ENCODE data around the gene SPAG16. TPM values are rescaled to one million over a fixed set of nuclear protein-coding genes. Genes with fewer than 3 reads are reported as not detected.

SPAG16 gene
- polyA plus RNA-seq, 2 of the 4 experiments (the other 2 are of a cell fraction): 19.1 to 27.6 TPM

DNA sequence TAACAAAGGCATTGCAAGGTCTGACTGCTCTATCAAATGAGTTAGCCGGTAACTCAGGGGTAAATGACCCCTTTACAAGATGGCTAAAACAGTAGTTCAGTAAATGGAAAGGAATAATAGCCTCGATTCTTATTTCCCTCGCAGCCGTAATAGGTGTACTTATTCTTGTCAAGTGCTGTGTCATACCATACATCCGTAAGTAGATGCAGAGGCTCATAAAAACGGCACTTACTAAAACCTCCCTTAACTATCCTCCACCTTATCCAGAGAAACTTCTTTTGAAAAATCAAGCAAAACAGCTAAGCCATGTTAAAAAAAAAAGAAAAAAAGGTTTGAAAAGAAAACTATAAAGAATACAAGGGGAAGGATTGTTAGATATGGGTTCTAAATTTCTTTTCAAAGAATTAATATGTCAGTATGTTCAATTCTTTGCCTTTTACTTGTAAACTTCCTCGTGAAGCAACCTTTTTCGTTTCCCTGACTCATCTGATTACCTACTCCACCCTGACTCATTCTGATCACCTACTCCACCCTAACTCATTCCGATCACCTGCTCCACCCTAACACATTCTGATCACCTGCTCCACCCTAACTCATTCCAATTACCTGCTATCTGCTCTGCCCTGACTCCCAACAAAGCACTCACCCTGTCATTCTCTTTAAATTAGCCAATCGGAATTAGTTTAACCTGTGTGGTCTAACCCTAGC is 127.5 kb downstream of the SPAG16 start (continued):
- TF ChIP-seq, protein P1, sequence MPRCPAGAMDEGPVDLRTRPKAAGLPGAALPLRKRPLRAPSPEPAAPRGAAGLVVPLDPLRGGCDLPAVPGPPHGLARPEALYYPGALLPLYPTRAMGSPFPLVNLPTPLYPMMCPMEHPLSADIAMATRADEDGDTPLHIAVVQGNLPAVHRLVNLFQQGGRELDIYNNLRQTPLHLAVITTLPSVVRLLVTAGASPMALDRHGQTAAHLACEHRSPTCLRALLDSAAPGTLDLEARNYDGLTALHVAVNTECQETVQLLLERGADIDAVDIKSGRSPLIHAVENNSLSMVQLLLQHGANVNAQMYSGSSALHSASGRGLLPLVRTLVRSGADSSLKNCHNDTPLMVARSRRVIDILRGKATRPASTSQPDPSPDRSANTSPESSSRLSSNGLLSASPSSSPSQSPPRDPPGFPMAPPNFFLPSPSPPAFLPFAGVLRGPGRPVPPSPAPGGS (IDR thresholded peaks at IDR 0.05): no peak
- TF ChIP-seq CBX8 (IDR thresholded peaks at IDR 0.05) (no peak), TFCP2L1 (CRISPR knock-in tag; IDR thresholded peaks at IDR 0.05) (no peak), FOSB (CRISPR knock-in tag; IDR thresholded peaks at IDR 0.05) (no peak), EP300 (IDR thresholded peaks at IDR 0.05) (no peak)
- TF ChIP-seq, protein P2, sequence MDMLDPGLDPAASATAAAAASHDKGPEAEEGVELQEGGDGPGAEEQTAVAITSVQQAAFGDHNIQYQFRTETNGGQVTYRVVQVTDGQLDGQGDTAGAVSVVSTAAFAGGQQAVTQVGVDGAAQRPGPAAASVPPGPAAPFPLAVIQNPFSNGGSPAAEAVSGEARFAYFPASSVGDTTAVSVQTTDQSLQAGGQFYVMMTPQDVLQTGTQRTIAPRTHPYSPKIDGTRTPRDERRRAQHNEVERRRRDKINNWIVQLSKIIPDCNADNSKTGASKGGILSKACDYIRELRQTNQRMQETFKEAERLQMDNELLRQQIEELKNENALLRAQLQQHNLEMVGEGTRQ (IDR thresholded peaks at IDR 0.05): no peak

DNA sequence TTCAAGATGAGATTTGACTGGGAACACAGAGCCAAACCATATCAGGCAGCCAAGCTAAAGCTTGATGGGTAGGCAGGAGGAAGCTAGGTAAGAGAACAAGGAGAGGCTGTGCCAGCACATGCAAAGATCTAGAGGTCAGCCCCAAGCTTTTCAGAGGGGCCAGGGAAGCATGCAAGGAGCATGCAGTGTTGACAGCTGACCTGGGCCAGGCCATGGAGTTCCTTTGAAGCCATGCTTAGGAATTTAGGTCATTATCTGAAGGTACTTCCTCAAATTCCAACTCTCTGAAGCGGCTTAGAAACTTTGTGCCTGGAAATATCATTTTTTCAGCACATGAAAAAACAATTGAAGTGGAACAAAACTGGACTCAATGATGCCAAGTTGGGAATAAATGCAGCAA is 130.8 kb downstream of the SPAG16 start:
- DNase-seq (ENCODE audit: low read depth in 1 of 2, low spot score in 1 of 2): no peak
- POLR2A ChIA-PET: no interaction called here

More for the DNA sequence above, 130.8 kb downstream of the SPAG16 start:
- TF ChIP-seq CHD4 (IDR thresholded peaks at IDR 0.05; ENCODE audit: borderline replicate concordance) (no peak), RNF2 (IDR thresholded peaks at IDR 0.05; ENCODE audit: borderline replicate concordance, low read depth) (no peak), ZSCAN20 (CRISPR knock-in tag; IDR thresholded peaks at IDR 0.05) (no peak), RCOR1 (IDR thresholded peaks at IDR 0.05; ENCODE audit: low read depth, low read length) (no peak), POLR2AphosphoS2 (conservative IDR thresholded peaks at IDR 0.05; ENCODE audit: low read length) (no peak), ZC3H11A (IDR thresholded peaks at IDR 0.05) (no peak)
- TF ChIP-seq, protein P3, sequence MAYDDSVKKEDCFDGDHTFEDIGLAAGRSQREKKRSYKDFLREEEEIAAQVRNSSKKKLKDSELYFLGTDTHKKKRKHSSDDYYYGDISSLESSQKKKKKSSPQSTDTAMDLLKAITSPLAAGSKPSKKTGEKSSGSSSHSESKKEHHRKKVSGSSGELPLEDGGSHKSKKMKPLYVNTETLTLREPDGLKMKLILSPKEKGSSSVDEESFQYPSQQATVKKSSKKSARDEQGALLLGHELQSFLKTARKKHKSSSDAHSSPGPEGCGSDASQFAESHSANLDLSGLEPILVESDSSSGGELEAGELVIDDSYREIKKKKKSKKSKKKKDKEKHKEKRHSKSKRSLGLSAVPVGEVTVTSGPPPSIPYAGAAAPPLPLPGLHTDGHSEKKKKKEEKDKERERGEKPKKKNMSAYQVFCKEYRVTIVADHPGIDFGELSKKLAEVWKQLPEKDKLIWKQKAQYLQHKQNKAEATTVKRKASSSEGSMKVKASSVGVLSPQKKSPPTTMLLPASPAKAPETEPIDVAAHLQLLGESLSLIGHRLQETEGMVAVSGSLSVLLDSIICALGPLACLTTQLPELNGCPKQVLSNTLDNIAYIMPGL (CRISPR knock-in tag; IDR thresholded peaks at IDR 0.05; ENCODE audit: borderline replicate concordance): no peak
- TF ChIP-seq, protein P4, sequence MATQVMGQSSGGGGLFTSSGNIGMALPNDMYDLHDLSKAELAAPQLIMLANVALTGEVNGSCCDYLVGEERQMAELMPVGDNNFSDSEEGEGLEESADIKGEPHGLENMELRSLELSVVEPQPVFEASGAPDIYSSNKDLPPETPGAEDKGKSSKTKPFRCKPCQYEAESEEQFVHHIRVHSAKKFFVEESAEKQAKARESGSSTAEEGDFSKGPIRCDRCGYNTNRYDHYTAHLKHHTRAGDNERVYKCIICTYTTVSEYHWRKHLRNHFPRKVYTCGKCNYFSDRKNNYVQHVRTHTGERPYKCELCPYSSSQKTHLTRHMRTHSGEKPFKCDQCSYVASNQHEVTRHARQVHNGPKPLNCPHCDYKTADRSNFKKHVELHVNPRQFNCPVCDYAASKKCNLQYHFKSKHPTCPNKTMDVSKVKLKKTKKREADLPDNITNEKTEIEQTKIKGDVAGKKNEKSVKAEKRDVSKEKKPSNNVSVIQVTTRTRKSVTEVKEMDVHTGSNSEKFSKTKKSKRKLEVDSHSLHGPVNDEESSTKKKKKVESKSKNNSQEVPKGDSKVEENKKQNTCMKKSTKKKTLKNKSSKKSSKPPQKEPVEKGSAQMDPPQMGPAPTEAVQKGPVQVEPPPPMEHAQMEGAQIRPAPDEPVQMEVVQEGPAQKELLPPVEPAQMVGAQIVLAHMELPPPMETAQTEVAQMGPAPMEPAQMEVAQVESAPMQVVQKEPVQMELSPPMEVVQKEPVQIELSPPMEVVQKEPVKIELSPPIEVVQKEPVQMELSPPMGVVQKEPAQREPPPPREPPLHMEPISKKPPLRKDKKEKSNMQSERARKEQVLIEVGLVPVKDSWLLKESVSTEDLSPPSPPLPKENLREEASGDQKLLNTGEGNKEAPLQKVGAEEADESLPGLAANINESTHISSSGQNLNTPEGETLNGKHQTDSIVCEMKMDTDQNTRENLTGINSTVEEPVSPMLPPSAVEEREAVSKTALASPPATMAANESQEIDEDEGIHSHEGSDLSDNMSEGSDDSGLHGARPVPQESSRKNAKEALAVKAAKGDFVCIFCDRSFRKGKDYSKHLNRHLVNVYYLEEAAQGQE (IDR thresholded peaks at IDR 0.05): no peak
- TF ChIP-seq, protein P5, sequence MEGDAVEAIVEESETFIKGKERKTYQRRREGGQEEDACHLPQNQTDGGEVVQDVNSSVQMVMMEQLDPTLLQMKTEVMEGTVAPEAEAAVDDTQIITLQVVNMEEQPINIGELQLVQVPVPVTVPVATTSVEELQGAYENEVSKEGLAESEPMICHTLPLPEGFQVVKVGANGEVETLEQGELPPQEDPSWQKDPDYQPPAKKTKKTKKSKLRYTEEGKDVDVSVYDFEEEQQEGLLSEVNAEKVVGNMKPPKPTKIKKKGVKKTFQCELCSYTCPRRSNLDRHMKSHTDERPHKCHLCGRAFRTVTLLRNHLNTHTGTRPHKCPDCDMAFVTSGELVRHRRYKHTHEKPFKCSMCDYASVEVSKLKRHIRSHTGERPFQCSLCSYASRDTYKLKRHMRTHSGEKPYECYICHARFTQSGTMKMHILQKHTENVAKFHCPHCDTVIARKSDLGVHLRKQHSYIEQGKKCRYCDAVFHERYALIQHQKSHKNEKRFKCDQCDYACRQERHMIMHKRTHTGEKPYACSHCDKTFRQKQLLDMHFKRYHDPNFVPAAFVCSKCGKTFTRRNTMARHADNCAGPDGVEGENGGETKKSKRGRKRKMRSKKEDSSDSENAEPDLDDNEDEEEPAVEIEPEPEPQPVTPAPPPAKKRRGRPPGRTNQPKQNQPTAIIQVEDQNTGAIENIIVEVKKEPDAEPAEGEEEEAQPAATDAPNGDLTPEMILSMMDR (IDR thresholded peaks at IDR 0.05): no peak
- FAIRE-seq (no peak), ATAC-seq (no peak)
- 25% methylated on average over 1 of the region's 1 CpG for WGBS (ENCODE audit: missing lambda C conversion rate)
- Histone ChIP-seq H3K4me3 (no peak overlapping the region), H3K27ac (no peak overlapping the region), H3K9me3 (no peaks in the 10 kb centered on the region), H3K4me2 (no peak overlapping the region), H3K4me1 (no peaks in the 10 kb centered on the region)
- CTCF ChIA-PET: no interaction called here

All from A549 (cell line).